HEK293 (cell line): ENCODE data around the gene KIF2C.

ENCODE experiments used
- FEZF1 ChIP-seq: fragments of 450-650 bp; formaldehyde crosslinking; IDR thresholded peaks from 2 replicates; pipeline ENCODE4 v1.5.1; 2016; ENCODE audit warnings: missing biosample characterization, missing genetic modification characterization
- KLF10 ChIP-seq: fragments of 450-650 bp; IDR thresholded peaks from 2 replicates; pipeline ENCODE4 v1.5.1; 2018; ENCODE audit warnings: missing biosample characterization, mild to moderate bottlenecking, missing genetic modification characterization
- KLF16 ChIP-seq: fragments of 450-650 bp; formaldehyde crosslinking; IDR thresholded peaks from 2 replicates; pipeline ENCODE4 v1.5.1; 2017; ENCODE audit warnings: missing biosample characterization, missing genetic modification characterization
- KLF9 ChIP-seq: fragments of 450-650 bp; formaldehyde crosslinking; IDR thresholded peaks from 2 replicates; pipeline ENCODE4 v1.5.1; 2016; ENCODE audit warnings: missing biosample characterization, missing genetic modification characterization, low read depth
- REPIN1 ChIP-seq: fragments of 450-650 bp; formaldehyde crosslinking; IDR thresholded peaks from 2 replicates; pipeline ENCODE4 v1.5.1; 2017; ENCODE audit warnings: missing biosample characterization, missing genetic modification characterization, low read depth
- TRIM28 ChIP-seq: IDR thresholded peaks from 2 replicates; pipeline ENCODE4 v1.6.1; 2011; ENCODE audit warnings: low read length, control low read depth, borderline replicate concordance
- ZBTB7A ChIP-seq: fragments of 450-650 bp; formaldehyde crosslinking; IDR thresholded peaks from 2 replicates; pipeline ENCODE4 v1.5.1; 2016; ENCODE audit warnings: low read depth, missing biosample characterization, missing genetic modification characterization
- ZNF10 ChIP-seq: fragments of 450-650 bp; formaldehyde crosslinking; IDR thresholded peaks from 2 replicates; pipeline ENCODE4 v1.5.1; 2017; ENCODE audit warnings: missing biosample characterization, missing genetic modification characterization
- ZNF114 ChIP-seq: fragments of 450-650 bp; formaldehyde crosslinking; IDR thresholded peaks from 2 replicates; pipeline ENCODE4 v1.5.0; 2017; ENCODE audit warnings: missing biosample characterization, missing genetic modification characterization
- ZNF146 ChIP-seq: fragments of 450-650 bp; formaldehyde crosslinking; IDR thresholded peaks from 2 replicates; pipeline ENCODE4 v1.5.1; 2016; ENCODE audit warnings: missing biosample characterization, missing genetic modification characterization
- ZNF174 ChIP-seq: fragments of 450-650 bp; formaldehyde crosslinking; IDR thresholded peaks from 2 replicates; pipeline ENCODE4 v1.5.0; 2017; ENCODE audit warnings: missing biosample characterization, mild to moderate bottlenecking, missing genetic modification characterization
- ZNF211 ChIP-seq: fragments of 450-650 bp; formaldehyde crosslinking; IDR thresholded peaks from 2 replicates; pipeline ENCODE4 v1.5.1; 2016; ENCODE audit warnings: low read depth, missing biosample characterization, missing genetic modification characterization
- ZNF239 ChIP-seq: fragments of 450-650 bp; formaldehyde crosslinking; IDR thresholded peaks from 2 replicates; pipeline ENCODE4 v1.5.1; 2016; ENCODE audit warnings: missing biosample characterization, missing genetic modification characterization
- ZNF248 ChIP-seq: fragments of 450-650 bp; formaldehyde crosslinking; IDR thresholded peaks from 2 replicates; pipeline ENCODE4 v1.5.1; 2017; ENCODE audit warnings: missing biosample characterization, missing genetic modification characterization
- ZNF302 ChIP-seq: fragments of 450-650 bp; formaldehyde crosslinking; IDR thresholded peaks from 2 replicates; pipeline ENCODE4 v1.5.1; 2016; ENCODE audit warnings: missing biosample characterization, missing genetic modification characterization, low read depth
- ZNF37A ChIP-seq: fragments of 450-650 bp; IDR thresholded peaks from 2 replicates; pipeline ENCODE4 v1.5.1; 2018; ENCODE audit warnings: missing biosample characterization, missing genetic modification characterization
- ZNF394 ChIP-seq: fragments of 450-650 bp; formaldehyde crosslinking; IDR thresholded peaks from 2 replicates; pipeline ENCODE4 v1.5.1; 2016; ENCODE audit warnings: missing biosample characterization, missing genetic modification characterization, mild to moderate bottlenecking, moderate library complexity, borderline replicate concordance
- ZNF404 ChIP-seq: fragments of 450-650 bp; formaldehyde crosslinking; IDR thresholded peaks from 2 replicates; pipeline ENCODE4 v1.5.1; 2017; ENCODE audit warnings: missing biosample characterization, missing genetic modification characterization
- ZNF433 ChIP-seq: fragments of 450-650 bp; formaldehyde crosslinking; IDR thresholded peaks from 2 replicates; pipeline ENCODE4 v1.5.1; 2016; ENCODE audit warnings: missing biosample characterization, missing genetic modification characterization, low read depth
- ZNF501 ChIP-seq: fragments of 450-650 bp; formaldehyde crosslinking; IDR thresholded peaks from 2 replicates; pipeline ENCODE4 v1.5.1; 2016; ENCODE audit warnings: missing biosample characterization, missing genetic modification characterization
- ZNF530 ChIP-seq: fragments of 450-650 bp; formaldehyde crosslinking; IDR thresholded peaks from 2 replicates; pipeline ENCODE4 v1.5.1; 2016; ENCODE audit warnings: low read depth, missing biosample characterization, missing genetic modification characterization
- ZNF561 ChIP-seq: fragments of 450-650 bp; IDR thresholded peaks from 2 replicates; pipeline ENCODE4 v1.5.1; 2018; ENCODE audit warnings: missing biosample characterization, missing genetic modification characterization, borderline replicate concordance
- ZNF629 ChIP-seq: fragments of 450-650 bp; formaldehyde crosslinking; IDR thresholded peaks from 2 replicates; pipeline ENCODE4 v1.5.1; 2017; ENCODE audit warnings: missing biosample characterization, missing genetic modification characterization
- ZNF837 ChIP-seq: fragments of 450-650 bp; formaldehyde crosslinking; IDR thresholded peaks from 2 replicates; pipeline ENCODE4 v1.5.1; 2016; ENCODE audit warnings: missing biosample characterization, missing genetic modification characterization
- TF ChIP-seq, protein P1 (sequence below): fragments of 450-650 bp; formaldehyde crosslinking; IDR thresholded peaks from 2 replicates; pipeline ENCODE4 v1.5.1; 2016; ENCODE audit warnings: missing biosample characterization, missing genetic modification characterization
- TF ChIP-seq, protein P2 (sequence below): fragments of 450-650 bp; formaldehyde crosslinking; IDR thresholded peaks from 2 replicates; pipeline ENCODE4 v1.5.1; 2017; ENCODE audit warnings: missing biosample characterization, missing genetic modification characterization
- TF ChIP-seq, protein P3 (sequence below): fragments of 450-650 bp; formaldehyde crosslinking; IDR thresholded peaks from 2 replicates; pipeline ENCODE4; 2016; ENCODE audit warnings: missing biosample characterization, missing genetic modification characterization
- TF ChIP-seq, protein P4 (sequence below): fragments of 450-650 bp; formaldehyde crosslinking; IDR thresholded peaks from 2 replicates; pipeline ENCODE4 v1.5.1; 2016; ENCODE audit warnings: missing biosample characterization, missing genetic modification characterization
- TF ChIP-seq, protein P5 (sequence below): fragments of 450-650 bp; formaldehyde crosslinking; IDR thresholded peaks from 2 replicates; pipeline ENCODE4 v1.5.1; 2016; ENCODE audit warnings: missing biosample characterization, missing genetic modification characterization
- TF ChIP-seq, protein P6 (sequence below): fragments of 450-650 bp; formaldehyde crosslinking; IDR thresholded peaks from 2 replicates; pipeline ENCODE4 v1.5.1; 2017; ENCODE audit warnings: missing biosample characterization, mild to moderate bottlenecking, missing genetic modification characterization, moderate library complexity

The KIF2C gene

DNA sequence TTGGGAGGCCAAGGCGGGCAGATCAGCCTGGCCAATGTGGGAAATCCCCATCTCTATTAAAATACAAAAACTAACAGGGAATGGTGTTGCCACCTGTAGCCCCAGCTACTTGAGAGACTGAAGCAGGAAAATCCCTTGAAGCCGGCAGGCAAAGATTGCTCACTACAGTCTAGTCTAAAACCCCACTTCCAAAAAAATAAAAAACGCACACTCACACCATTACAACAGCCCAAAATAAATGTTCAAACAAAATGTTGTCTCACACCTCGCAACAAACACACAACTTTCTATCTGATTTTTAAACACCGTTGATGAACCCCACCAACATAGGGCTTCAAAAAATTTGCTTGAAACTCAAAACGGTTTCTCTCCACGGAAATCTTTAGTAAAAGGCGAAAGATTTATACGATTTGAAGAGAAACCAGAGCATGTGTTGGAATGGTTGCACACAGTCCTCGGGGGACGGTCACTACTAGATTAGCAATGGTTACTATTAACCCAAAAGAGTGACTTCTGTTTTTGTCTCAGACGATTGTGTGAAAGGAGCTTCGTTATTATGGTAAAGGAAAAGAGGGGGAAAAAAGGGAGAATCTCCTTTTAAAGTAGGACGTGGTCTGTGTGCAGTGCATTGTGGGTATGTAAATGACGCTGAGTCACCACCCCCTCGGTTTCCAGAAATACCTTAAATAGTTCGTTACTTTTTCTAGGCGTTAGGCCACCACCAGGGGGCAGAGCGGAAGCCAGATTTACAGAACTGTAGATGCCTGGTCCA, 8.7 kb upstream of the KIF2C start, which contains the start of gene RNU5D-1 (continued):
- TF ChIP-seq, protein P1, sequence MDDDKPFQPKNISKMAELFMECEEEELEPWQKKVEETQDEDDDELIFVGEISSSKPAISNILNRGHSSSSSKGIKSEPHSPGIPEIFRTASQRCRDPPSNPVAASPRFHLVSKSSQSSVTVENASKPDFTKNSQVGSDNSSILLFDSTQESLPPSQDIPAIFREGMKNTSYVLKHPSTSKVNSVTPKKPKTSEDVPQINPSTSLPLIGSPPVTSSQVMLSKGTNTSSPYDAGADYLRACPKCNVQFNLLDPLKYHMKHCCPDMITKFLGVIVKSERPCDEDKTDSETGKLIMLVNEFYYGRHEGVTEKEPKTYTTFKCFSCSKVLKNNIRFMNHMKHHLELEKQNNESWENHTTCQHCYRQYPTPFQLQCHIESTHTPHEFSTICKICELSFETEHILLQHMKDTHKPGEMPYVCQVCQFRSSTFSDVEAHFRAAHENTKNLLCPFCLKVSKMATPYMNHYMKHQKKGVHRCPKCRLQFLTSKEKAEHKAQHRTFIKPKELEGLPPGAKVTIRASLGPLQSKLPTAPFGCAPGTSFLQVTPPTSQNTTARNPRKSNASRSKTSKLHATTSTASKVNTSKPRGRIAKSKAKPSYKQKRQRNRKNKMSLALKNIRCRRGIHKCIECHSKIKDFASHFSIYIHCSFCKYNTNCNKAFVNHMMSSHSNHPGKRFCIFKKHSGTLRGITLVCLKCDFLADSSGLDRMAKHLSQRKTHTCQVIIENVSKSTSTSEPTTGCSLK (tag by site-specific recombination), result no peak
- TF ChIP-seq FEZF1 (tag by site-specific recombination) (peak; percentile 71), ZNF114 (no peak), ZNF394 (tag by site-specific recombination) (peak; percentile 59; the same call in 1 of the 2 replicates), ZNF211 (tag by site-specific recombination) (no peak), KLF16 (tag by site-specific recombination) (no peak), ZNF146 (tag by site-specific recombination) (no peak), ZNF404 (tag by site-specific recombination) (no peak), ZNF530 (no peak), ZNF302 (tag by site-specific recombination) (no peak), ZNF501 (tag by site-specific recombination) (no peak; the same call in none of the 2 replicates), ZNF174 (tag by site-specific recombination) (no peak), TRIM28 (peak; percentile 82), ZNF561 (peak; percentile 88), ZNF248 (tag by site-specific recombination) (no peak), KLF9 (tag by site-specific recombination) (no peak; the same call in 1 of the 2 replicates), ZNF239 (tag by site-specific recombination) (0 out of 2 replicates have a peak, but pooled peaks have one; percentile 7), ZBTB7A (tag by site-specific recombination) (0 out of 2 replicates have a peak, but pooled peaks have one; percentile 3), ZNF629 (tag by site-specific recombination) (peak; percentile 76), ZNF837 (tag by site-specific recombination) (no peak), KLF10 (tag by site-specific recombination) (peak; percentile 88), ZNF10 (0 out of 2 replicates have a peak, but pooled peaks have one; percentile 5), ZNF433 (tag by site-specific recombination) (no peak), ZNF37A (tag by site-specific recombination) (no peak), REPIN1 (tag by site-specific recombination) (peak; percentile 39; the same call in 1 of the 2 replicates)
- TF ChIP-seq, protein P2, sequence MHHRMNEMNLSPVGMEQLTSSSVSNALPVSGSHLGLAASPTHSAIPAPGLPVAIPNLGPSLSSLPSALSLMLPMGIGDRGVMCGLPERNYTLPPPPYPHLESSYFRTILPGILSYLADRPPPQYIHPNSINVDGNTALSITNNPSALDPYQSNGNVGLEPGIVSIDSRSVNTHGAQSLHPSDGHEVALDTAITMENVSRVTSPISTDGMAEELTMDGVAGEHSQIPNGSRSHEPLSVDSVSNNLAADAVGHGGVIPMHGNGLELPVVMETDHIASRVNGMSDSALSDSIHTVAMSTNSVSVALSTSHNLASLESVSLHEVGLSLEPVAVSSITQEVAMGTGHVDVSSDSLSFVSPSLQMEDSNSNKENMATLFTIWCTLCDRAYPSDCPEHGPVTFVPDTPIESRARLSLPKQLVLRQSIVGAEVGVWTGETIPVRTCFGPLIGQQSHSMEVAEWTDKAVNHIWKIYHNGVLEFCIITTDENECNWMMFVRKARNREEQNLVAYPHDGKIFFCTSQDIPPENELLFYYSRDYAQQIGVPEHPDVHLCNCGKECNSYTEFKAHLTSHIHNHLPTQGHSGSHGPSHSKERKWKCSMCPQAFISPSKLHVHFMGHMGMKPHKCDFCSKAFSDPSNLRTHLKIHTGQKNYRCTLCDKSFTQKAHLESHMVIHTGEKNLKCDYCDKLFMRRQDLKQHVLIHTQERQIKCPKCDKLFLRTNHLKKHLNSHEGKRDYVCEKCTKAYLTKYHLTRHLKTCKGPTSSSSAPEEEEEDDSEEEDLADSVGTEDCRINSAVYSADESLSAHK, result peak; percentile 77
- TF ChIP-seq, protein P3, sequence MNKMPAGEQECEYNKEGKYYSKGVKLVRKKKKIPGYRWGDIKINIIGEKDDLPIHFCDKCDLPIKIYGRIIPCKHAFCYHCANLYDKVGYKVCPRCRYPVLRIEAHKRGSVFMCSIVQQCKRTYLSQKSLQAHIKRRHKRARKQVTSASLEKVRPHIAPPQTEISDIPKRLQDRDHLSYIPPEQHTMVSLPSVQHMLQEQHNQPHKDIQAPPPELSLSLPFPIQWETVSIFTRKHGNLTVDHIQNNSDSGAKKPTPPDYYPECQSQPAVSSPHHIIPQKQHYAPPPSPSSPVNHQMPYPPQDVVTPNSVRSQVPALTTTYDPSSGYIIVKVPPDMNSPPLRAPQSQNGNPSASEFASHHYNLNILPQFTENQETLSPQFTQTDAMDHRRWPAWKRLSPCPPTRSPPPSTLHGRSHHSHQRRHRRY (tag by site-specific recombination), result no peak
- TF ChIP-seq, protein P4, sequence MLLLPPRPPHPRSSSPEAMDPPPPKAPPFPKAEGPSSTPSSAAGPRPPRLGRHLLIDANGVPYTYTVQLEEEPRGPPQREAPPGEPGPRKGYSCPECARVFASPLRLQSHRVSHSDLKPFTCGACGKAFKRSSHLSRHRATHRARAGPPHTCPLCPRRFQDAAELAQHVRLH (tag by site-specific recombination), result peak; percentile 26
- TF ChIP-seq, protein P5, sequence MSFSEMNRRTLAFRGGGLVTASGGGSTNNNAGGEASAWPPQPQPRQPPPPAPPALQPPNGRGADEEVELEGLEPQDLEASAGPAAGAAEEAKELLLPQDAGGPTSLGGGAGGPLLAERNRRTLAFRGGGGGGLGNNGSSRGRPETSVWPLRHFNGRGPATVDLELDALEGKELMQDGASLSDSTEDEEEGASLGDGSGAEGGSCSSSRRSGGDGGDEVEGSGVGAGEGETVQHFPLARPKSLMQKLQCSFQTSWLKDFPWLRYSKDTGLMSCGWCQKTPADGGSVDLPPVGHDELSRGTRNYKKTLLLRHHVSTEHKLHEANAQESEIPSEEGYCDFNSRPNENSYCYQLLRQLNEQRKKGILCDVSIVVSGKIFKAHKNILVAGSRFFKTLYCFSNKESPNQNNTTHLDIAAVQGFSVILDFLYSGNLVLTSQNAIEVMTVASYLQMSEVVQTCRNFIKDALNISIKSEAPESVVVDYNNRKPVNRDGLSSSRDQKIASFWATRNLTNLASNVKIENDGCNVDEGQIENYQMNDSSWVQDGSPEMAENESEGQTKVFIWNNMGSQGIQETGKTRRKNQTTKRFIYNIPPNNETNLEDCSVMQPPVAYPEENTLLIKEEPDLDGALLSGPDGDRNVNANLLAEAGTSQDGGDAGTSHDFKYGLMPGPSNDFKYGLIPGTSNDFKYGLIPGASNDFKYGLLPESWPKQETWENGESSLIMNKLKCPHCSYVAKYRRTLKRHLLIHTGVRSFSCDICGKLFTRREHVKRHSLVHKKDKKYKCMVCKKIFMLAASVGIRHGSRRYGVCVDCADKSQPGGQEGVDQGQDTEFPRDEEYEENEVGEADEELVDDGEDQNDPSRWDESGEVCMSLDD (tag by site-specific recombination), result peak; percentile 60; the same call in 1 of the 2 replicates
- TF ChIP-seq, protein P6, sequence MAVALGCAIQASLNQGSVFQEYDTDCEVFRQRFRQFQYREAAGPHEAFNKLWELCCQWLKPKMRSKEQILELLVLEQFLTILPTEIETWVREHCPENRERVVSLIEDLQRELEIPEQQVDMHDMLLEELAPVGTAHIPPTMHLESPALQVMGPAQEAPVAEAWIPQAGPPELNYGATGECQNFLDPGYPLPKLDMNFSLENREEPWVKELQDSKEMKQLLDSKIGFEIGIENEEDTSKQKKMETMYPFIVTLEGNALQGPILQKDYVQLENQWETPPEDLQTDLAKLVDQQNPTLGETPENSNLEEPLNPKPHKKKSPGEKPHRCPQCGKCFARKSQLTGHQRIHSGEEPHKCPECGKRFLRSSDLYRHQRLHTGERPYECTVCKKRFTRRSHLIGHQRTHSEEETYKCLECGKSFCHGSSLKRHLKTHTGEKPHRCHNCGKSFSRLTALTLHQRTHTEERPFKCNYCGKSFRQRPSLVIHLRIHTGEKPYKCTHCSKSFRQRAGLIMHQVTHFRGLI (tag by site-specific recombination), result no peak; the same call in none of the 2 replicates
